IMR-90 (cell line): ENCODE results near the gene TXNL4B. TPM values are rescaled to one million over a fixed set of nuclear protein-coding genes. Genes with fewer than 3 reads are reported as not detected.

Experiments used
- ATAC-seq: fragments of 200-7000 bp; cut with Tn5 transposase; 2 replicates; pipeline ENCODE4 v1.9.1; 2020; ENCODE audit warnings: low read depth, mild to moderate bottlenecking, moderate library complexity
- BruUV-seq: library from RNA; stranded (reverse); fragments of 400-500 nt; replicated peaks from 2 replicates; lab custom pipeline; 2021; lab: Mats Ljungman, UMichigan
- CTCF ChIA-PET: fragments of 300-600 bp; formaldehyde crosslinking; extraction: SDS; loops from one replicate; lab custom pipeline; 2021; ENCODE audit warnings: antibody characterized with exemption; lab: Yijun Ruan, JAX
- POLR2A ChIA-PET: fragments of 300-600 bp; sonication (Branson Sonifier 250); formaldehyde crosslinking; loops from one replicate; lab custom pipeline; 2022; ENCODE audit warnings: antibody characterized with exemption; ENCODE audit not compliant: unreplicated experiment; lab: Charles Lee
- DNase-seq: peaks from one replicate; pipeline ENCODE4 v3.0.0; 2013
- H2AFZ ChIP-seq: replicated peaks from 2 replicates; pipeline ENCODE3; 2013; ENCODE audit warnings: low read length, mild to moderate bottlenecking; ENCODE audit not compliant: poor library complexity
- H2AK5ac ChIP-seq: 2 replicates; pipeline ENCODE4 v1.6.1; 2013; ENCODE audit warnings: low read depth, low read length, inconsistent platforms
- H2AK9ac ChIP-seq: replicated peaks from 2 replicates; pipeline ENCODE3; 2013; ENCODE audit warnings: mild to moderate bottlenecking, low read depth, low read length, moderate library complexity; ENCODE audit not compliant: poor library complexity
- H2BK120ac ChIP-seq: 2 replicates; pipeline ENCODE4 v1.6.1; 2013; ENCODE audit warnings: low read depth, low read length, inconsistent platforms
- H2BK15ac ChIP-seq: 3 replicates; pipeline ENCODE4 v1.6.1; 2013; ENCODE audit warnings: low read depth, low read length, inconsistent platforms
- H2BK20ac ChIP-seq: 2 replicates; pipeline ENCODE4 v1.6.1; 2013; ENCODE audit warnings: low read depth, mild to moderate bottlenecking, inconsistent platforms, low read length, moderate library complexity
- H2BK5ac ChIP-seq: 2 replicates; pipeline ENCODE4 v1.6.1; 2013; ENCODE audit warnings: mild to moderate bottlenecking, low read depth, low read length, inconsistent platforms; ENCODE audit not compliant: poor library complexity, severe bottlenecking
- H3K14ac ChIP-seq: replicated peaks from 2 replicates; pipeline ENCODE4 v1.6.1; 2013; ENCODE audit warnings: low read depth, low read length, inconsistent platforms
- H3K18ac ChIP-seq: 2 replicates; pipeline ENCODE4 v1.6.1; 2013; ENCODE audit warnings: low read depth, low read length, control low read depth
- H3K23ac ChIP-seq: 2 replicates; pipeline ENCODE4 v1.6.1; 2013; ENCODE audit warnings: low read depth, low read length, inconsistent platforms
- H3K27ac ChIP-seq: 2 replicates; pipeline ENCODE4 v1.5.1; 2013; ENCODE audit warnings: mild to moderate bottlenecking, control low read depth, low read length; ENCODE audit not compliant: insufficient read depth
- H3K27me3 ChIP-seq: 2 replicates; pipeline ENCODE4 v1.6.1; 2013; ENCODE audit warnings: low read length; ENCODE audit not compliant: control insufficient read depth, insufficient read depth
- H3K36me3 ChIP-seq: 2 replicates; pipeline ENCODE4 v1.6.1; 2013; ENCODE audit warnings: low read length, mixed read lengths; ENCODE audit not compliant: control insufficient read depth, insufficient read depth
- H3K4ac ChIP-seq: 2 replicates; pipeline ENCODE4 v1.6.1; 2013; ENCODE audit warnings: low read depth, low read length, inconsistent platforms
- H3K4me1 ChIP-seq: 2 replicates; pipeline ENCODE4 v1.6.1; 2013; ENCODE audit warnings: low read length, mixed read lengths; ENCODE audit not compliant: control insufficient read depth, insufficient read depth
- H3K4me2 ChIP-seq: 2 replicates; pipeline ENCODE4 v1.6.1; 2013; ENCODE audit warnings: low read depth, mild to moderate bottlenecking, control low read depth, low read length, moderate library complexity
- H3K4me3 ChIP-seq: 2 replicates; pipeline ENCODE4 v1.5.1; 2013; ENCODE audit warnings: low read depth, mild to moderate bottlenecking, control low read depth, low read length, moderate library complexity; ENCODE audit not compliant: insufficient read depth
- H3K56ac ChIP-seq: 2 replicates; pipeline ENCODE4 v1.6.1; 2013; ENCODE audit warnings: low read length, inconsistent platforms; ENCODE audit not compliant: insufficient read depth; ENCODE audit errors: extremely low read depth
- H3K79me1 ChIP-seq, 2 experiments: 2 replicates each; pipeline ENCODE4 v1.6.1; 2013; ENCODE audit warnings: low read length in 2 of 2, inconsistent platforms in 1 of 2, low read depth in 1 of 2
- H3K9ac ChIP-seq: 2 replicates; pipeline ENCODE4 v1.6.1; 2013; ENCODE audit warnings: low read depth, low read length, control low read depth
- H3K9me1 ChIP-seq: 2 replicates; pipeline ENCODE4 v1.6.1; 2013; ENCODE audit warnings: low read length, inconsistent platforms; ENCODE audit not compliant: insufficient read depth
- H3K9me3 ChIP-seq: 2 replicates; pipeline ENCODE4 v1.6.1; 2013; ENCODE audit warnings: low read length; ENCODE audit not compliant: control insufficient read depth, insufficient read depth
- H4K20me1 ChIP-seq: 2 replicates; pipeline ENCODE4 v1.6.1; 2013; ENCODE audit warnings: low read length, inconsistent platforms; ENCODE audit not compliant: insufficient read depth
- H4K5ac ChIP-seq: 2 replicates; pipeline ENCODE4 v1.6.1; 2013; ENCODE audit warnings: mild to moderate bottlenecking, low read depth, low read length, control low read depth
- H4K8ac ChIP-seq, 2 experiments: 2 replicates each; pipeline ENCODE4 v1.6.1; 2013; ENCODE audit warnings: low read depth in 2 of 2, low read length in 2 of 2, control low read depth in 1 of 2, inconsistent platforms in 1 of 2
- H4K91ac ChIP-seq: 2 replicates; pipeline ENCODE4 v1.6.1; 2013; ENCODE audit warnings: low read depth, low read length, inconsistent platforms; ENCODE audit not compliant: insufficient read depth
- BHLHE40 ChIP-seq: fragments of 150-350 bp; IDR thresholded peaks from 2 replicates; pipeline ENCODE4 v1.6.1; 2016; ENCODE audit warnings: mild to moderate bottlenecking, low read depth, low read length
- CHD1 ChIP-seq: IDR thresholded peaks from 2 replicates; pipeline ENCODE4 v1.6.1; 2012; ENCODE audit warnings: low read depth, low read length, improper control_type of control experiment
- RAD21 ChIP-seq: IDR thresholded peaks from 2 replicates; pipeline ENCODE4 v1.6.1; 2012; ENCODE audit warnings: low read length, improper control_type of control experiment
- RCOR1 ChIP-seq: IDR thresholded peaks from 2 replicates; pipeline ENCODE4 v1.6.1; 2012; ENCODE audit warnings: mild to moderate bottlenecking, low read length, improper control_type of control experiment; ENCODE audit not compliant: insufficient replicate concordance
- SMC3 ChIP-seq: fragments of 150-350 bp; IDR thresholded peaks from 2 replicates; pipeline ENCODE4 v1.6.1; 2016; ENCODE audit warnings: low read depth, mild to moderate bottlenecking, antibody characterized with exemption, low read length, moderate library complexity
- WGBS, 2 experiments: methylation state at CpG; one replicate each; pipeline versions ENCODE4 v1.1.5 to v1.1.7; 2013; ENCODE audit warnings: missing lambda C conversion rate in 2 of 2; ENCODE audit not compliant: insufficient read length in 1 of 2; ENCODE audit errors: extremely low coverage in 2 of 2; 5-methylcytosine and 5-hydroxymethylcytosine counted together
- dilution Hi-C: fragments of 300-500 bp; cut with HindIII; formaldehyde crosslinking; loops from one replicate; pipeline ENCODE4 v1.14.3; 2018; ENCODE audit warnings: low sequenced_read_pairs; ENCODE audit not compliant: unreplicated experiment
- in situ Hi-C: fragments of 300-500 bp; cut with MboI; formaldehyde crosslinking; loops from 3 replicates; pipeline ENCODE4 v1.14.3; 2019; ENCODE audit warnings: low sequenced_read_pairs, inconsistent platforms, mixed read lengths
- intact Hi-C: fragments of 100-400 bp; cut with micrococcal nuclease; formaldehyde crosslinking; loops from 2 replicates; pipeline ENCODE4 v1.10.0; 2022
- polyA plus RNA-seq, 3 experiments: library from polyadenylated mRNA; depleted of rRNA; stranded (reverse); fragments of >200 nt; gene quantifications; 2 replicates each; pipeline ENCODE4 v1.2.3, GENCODE V29; 2012; ENCODE audit warnings: low replicate concordance in 1 of 3
- total RNA-seq: library from RNA; depleted of rRNA; stranded (reverse); fragments of >200 nt; gene quantifications from 2 replicates; pipeline ENCODE4 v1.2.3, GENCODE V29; 2012
- TF ChIP-seq, protein P1 (sequence below): fragments of 150-350 bp; IDR thresholded peaks from 2 replicates; pipeline ENCODE4 v1.6.1; 2017; ENCODE audit warnings: mild to moderate bottlenecking, antibody characterized with exemption, low read length, low read depth
- TF ChIP-seq, protein P2 (sequence below): conservative IDR thresholded peaks from 2 replicates; pipeline ENCODE4 v1.5.1; 2012; ENCODE audit warnings: mild to moderate bottlenecking, low read depth, low read length, improper control_type of control experiment

Gene TXNL4B
- total and polyA plus RNA-seq, 2 of the 4 experiments (the other 2 are of a cell fraction): 5.4 to 8.6 TPM

DNA sequence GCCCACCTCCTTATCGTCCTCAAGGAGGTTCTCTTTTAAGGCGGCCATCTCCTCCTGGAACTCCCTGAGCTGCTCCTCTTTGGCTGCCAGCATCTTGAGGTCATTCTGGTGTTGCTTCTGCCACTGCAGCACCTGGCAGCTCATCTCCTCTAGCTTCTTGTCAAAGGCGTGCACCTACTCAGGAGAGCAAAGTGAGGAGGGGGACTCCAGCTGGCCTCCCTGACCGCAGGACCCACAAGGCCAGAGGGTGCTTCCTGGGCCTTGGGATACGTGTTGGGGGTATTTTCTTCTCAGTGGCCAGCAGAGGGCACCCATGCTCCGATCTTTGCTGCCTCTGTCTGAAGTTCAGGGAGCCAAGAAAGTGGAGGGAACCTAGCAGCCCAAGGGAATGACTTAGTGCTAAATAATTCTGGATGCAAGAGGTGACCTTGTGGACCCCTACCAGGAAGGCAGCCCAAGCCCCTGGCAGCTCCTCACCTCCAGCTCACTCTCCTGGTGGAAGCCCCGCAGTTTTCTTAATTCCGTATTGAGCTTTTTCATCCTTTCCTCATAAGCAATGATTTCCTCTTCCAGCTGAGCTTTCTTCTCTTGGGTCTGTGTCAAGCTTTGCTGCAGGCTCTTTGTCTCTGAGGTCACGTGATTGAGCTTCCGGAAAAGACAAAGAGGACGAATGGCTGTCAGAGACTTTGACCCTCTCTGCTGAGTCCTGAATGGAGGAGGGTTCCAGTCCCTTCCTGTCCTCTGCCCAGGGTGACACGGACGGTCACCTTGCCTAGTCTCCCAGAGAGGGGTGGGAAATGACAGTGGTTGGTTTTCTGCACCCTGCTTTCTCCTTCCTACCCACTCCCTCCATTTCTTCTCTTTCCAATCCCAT lies 31.6 kb upstream of the TXNL4B start:
- H3K14ac ChIP-seq: no peak overlapping the region
- H3K56ac ChIP-seq: no peak overlapping the region
- H3K27ac ChIP-seq: no peak overlapping the region
- 0 out of 2 replicates have a peak, but pooled peaks cover 4% of the 10 kb centered on the region for H4K20me1 ChIP-seq
- H3K36me3 ChIP-seq: no peaks in the 10 kb centered on the region
- no TSS peak for BruUV-seq
- no peak overlapping the region for H2AK9ac ChIP-seq
- ChIA-PET POLR2A (no interaction called here), CTCF (interaction anchor here (1.1 to 1.9 kb wide), 5 partner anchors 9 to 1754 kb away, joined by 3 to 8 read pairs (median 5); no protein-coding TSS in a partner anchor)
- H3K9me1 ChIP-seq: no peaks in the 10 kb centered on the region
- H3K9ac ChIP-seq: no peak overlapping the region
- H3K9me3 ChIP-seq: no peaks in the 10 kb centered on the region
- no peak overlapping the region for H3K4me2 ChIP-seq
- H2AFZ ChIP-seq: peak overlapping the region; percentile 90
- no peak overlapping the region for H3K4ac ChIP-seq
- WGBS, 2 experiments: 17% methylated on average over 2 of the region's 13 CpGs; no CpG with 5 or more reads in 1 of the 2 experiments
- no peak overlapping the region for H2BK15ac ChIP-seq
- H3K23ac ChIP-seq: no peak overlapping the region
- no peaks in the 10 kb centered on the region for H3K4me1 ChIP-seq
- intact Hi-C loops: loop anchor here (1.0 to 10.0 kb wide), 8 partner anchors 112 to 1910 kb away; no protein-coding TSS in a partner anchor
- H3K27me3 ChIP-seq: peaks cover 4% of the 10 kb centered on the region; the same call in 1 of the 2 replicates
- DNase-seq (peak; percentile 69), ATAC-seq (peak; percentile 97)
- H2BK5ac ChIP-seq: no peak overlapping the region
- no peak overlapping the region for H2AK5ac ChIP-seq
- no peak overlapping the region for H2BK20ac ChIP-seq
- H3K18ac ChIP-seq: no peak overlapping the region
- H4K8ac ChIP-seq: no peak overlapping the region
- in situ Hi-C loops: loop anchor here (10.0 kb wide), 1 partner anchor 340 kb away; no protein-coding TSS in a partner anchor
- no peak overlapping the region for H3K4me3 ChIP-seq
- no peak overlapping the region for H4K5ac ChIP-seq
- no peaks in the 10 kb centered on the region for H3K79me1 ChIP-seq
- TF ChIP-seq, protein P1, sequence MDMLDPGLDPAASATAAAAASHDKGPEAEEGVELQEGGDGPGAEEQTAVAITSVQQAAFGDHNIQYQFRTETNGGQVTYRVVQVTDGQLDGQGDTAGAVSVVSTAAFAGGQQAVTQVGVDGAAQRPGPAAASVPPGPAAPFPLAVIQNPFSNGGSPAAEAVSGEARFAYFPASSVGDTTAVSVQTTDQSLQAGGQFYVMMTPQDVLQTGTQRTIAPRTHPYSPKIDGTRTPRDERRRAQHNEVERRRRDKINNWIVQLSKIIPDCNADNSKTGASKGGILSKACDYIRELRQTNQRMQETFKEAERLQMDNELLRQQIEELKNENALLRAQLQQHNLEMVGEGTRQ: peak; percentile 19; the same call in 1 of the 2 replicates
- TF ChIP-seq SMC3 (peak; percentile 71), BHLHE40 (no peak), CHD1 (no peak), RAD21 (peak; percentile 84), RCOR1 (no peak)
- TF ChIP-seq, protein P2, sequence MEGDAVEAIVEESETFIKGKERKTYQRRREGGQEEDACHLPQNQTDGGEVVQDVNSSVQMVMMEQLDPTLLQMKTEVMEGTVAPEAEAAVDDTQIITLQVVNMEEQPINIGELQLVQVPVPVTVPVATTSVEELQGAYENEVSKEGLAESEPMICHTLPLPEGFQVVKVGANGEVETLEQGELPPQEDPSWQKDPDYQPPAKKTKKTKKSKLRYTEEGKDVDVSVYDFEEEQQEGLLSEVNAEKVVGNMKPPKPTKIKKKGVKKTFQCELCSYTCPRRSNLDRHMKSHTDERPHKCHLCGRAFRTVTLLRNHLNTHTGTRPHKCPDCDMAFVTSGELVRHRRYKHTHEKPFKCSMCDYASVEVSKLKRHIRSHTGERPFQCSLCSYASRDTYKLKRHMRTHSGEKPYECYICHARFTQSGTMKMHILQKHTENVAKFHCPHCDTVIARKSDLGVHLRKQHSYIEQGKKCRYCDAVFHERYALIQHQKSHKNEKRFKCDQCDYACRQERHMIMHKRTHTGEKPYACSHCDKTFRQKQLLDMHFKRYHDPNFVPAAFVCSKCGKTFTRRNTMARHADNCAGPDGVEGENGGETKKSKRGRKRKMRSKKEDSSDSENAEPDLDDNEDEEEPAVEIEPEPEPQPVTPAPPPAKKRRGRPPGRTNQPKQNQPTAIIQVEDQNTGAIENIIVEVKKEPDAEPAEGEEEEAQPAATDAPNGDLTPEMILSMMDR: peak; percentile 80
- H2BK120ac ChIP-seq: no peak overlapping the region
- dilution Hi-C loops: no loop called here
- H4K91ac ChIP-seq: no peak overlapping the region
